OCI-LY1 (cell line): Measurements from ENCODE around the gene OTP.
"Not testable (repeated sequence)": the region's sequence is repeated elsewhere in the genome, so short reads cannot be mapped to it uniquely, and the experiment has no call there.

Experiments
- H2AFZ ChIP-seq: fragments of 200-600 bp; sonication (generic), shearing (Covaris generic); 2 replicates; pipeline ENCODE4 v1.6.0; 2014; ENCODE audit warnings: antibody characterized with exemption, mild to moderate bottlenecking, low read length
- H3F3A ChIP-seq: fragments of 200-600 bp; sonication (generic), shearing (Covaris generic); 2 replicates; pipeline ENCODE4 v1.6.0; 2014; ENCODE audit warnings: mild to moderate bottlenecking, antibody characterized with exemption, low read length, moderate library complexity; ENCODE audit not compliant: insufficient read depth
- H3K27ac ChIP-seq: fragments of 200-600 bp; sonication (generic); 2 replicates; pipeline ENCODE4 v1.5.1; 2014; ENCODE audit warnings: low read length, mixed run types, mild to moderate bottlenecking, low read depth; ENCODE audit not compliant: poor library complexity, severe bottlenecking
- H3K27me3 ChIP-seq: fragments of 200-600 bp; sonication (generic); 2 replicates; pipeline ENCODE4 v1.6.0; 2014; ENCODE audit warnings: antibody characterized with exemption, mild to moderate bottlenecking, low read length, moderate library complexity; ENCODE audit not compliant: insufficient read depth
- H3K36me3 ChIP-seq: fragments of 200-600 bp; sonication (generic); 2 replicates; pipeline ENCODE4 v1.6.1; 2014; ENCODE audit warnings: mild to moderate bottlenecking, antibody characterized with exemption, low read length, moderate library complexity, mixed read lengths; ENCODE audit not compliant: insufficient read depth
- H3K4me1 ChIP-seq: fragments of 200-600 bp; sonication (generic); 2 replicates; pipeline ENCODE4 v1.5.1; 2014; ENCODE audit warnings: mild to moderate bottlenecking, low read length, moderate library complexity; ENCODE audit not compliant: insufficient read depth, severe bottlenecking
- H3K4me2 ChIP-seq: fragments of 200-600 bp; sonication (generic), shearing (Covaris generic); 2 replicates; pipeline ENCODE4 v1.6.1; 2014; ENCODE audit warnings: low read length
- H3K4me3 ChIP-seq: fragments of 200-600 bp; sonication (generic); 2 replicates; pipeline ENCODE4 v1.5.1; 2014; ENCODE audit warnings: low read length, low read depth, mild to moderate bottlenecking, mixed read lengths; ENCODE audit not compliant: poor library complexity, severe bottlenecking
- H3K79me2 ChIP-seq: fragments of 200-600 bp; shearing (Covaris generic); 2 replicates; pipeline ENCODE4 v1.6.1; 2016; ENCODE audit warnings: mixed run types, low read length, mixed read lengths; ENCODE audit not compliant: insufficient read depth
- H3K9ac ChIP-seq: fragments of 200-600 bp; sonication (generic), shearing (Covaris generic); 2 replicates; pipeline ENCODE4 v1.6.1; 2014; ENCODE audit warnings: mild to moderate bottlenecking, low read length, mixed read lengths
- H3K9me2 ChIP-seq: fragments of 200-600 bp; sonication (generic), shearing (Covaris generic); 2 replicates; pipeline ENCODE4 v1.6.1; 2014; ENCODE audit warnings: low read depth, mild to moderate bottlenecking, low read length, mixed read lengths
- H3K9me3 ChIP-seq: fragments of 200-600 bp; shearing (Covaris generic); 2 replicates; pipeline ENCODE4 v1.6.1; 2014; ENCODE audit warnings: low read length, mixed read lengths
- H4K20me1 ChIP-seq: fragments of 200-600 bp; sonication (generic), shearing (Covaris generic); 2 replicates; pipeline ENCODE4 v1.6.0; 2016; ENCODE audit warnings: mild to moderate bottlenecking, low read length; ENCODE audit not compliant: insufficient read depth
- CTCF ChIP-seq: fragments of 200-600 bp; sonication (generic), shearing (Covaris generic); IDR thresholded peaks from 2 replicates; pipeline ENCODE4 v1.5.1; 2017; ENCODE audit warnings: mild to moderate bottlenecking, antibody characterized with exemption, low read length, moderate library complexity, mixed read lengths
- EZH2 ChIP-seq: fragments of 200-600 bp; sonication (generic), shearing (Covaris generic); IDR thresholded peaks from 2 replicates; pipeline ENCODE4 v1.8.0; 2017; ENCODE audit warnings: borderline replicate concordance, mixed run types, mild to moderate bottlenecking, antibody characterized with exemption, low read length, moderate library complexity, mixed read lengths

OTP gene

GRCh38 chr5:77599679-77600078 is 38.8 kb downstream of the OTP start:
- no peaks in the 10 kb centered on the region for H3K36me3 ChIP-seq
- H3K9me2 ChIP-seq, result no peaks in the 10 kb centered on the region
- H3F3A ChIP-seq, result no peaks in the 10 kb centered on the region
- no peak overlapping the region for H3K27ac ChIP-seq
- H3K4me1 ChIP-seq, result no peaks in the 10 kb centered on the region
- no peaks in the 10 kb centered on the region for H3K27me3 ChIP-seq
- H3K4me3 ChIP-seq, result no peak overlapping the region
- H3K9me3 ChIP-seq, result no peaks in the 10 kb centered on the region
- no peaks in the 10 kb centered on the region for H3K79me2 ChIP-seq
- no peaks in the 10 kb centered on the region for H4K20me1 ChIP-seq
- no peak for TF ChIP-seq EZH2
- no peak for TF ChIP-seq CTCF
- no peak overlapping the region for H2AFZ ChIP-seq
- H3K4me2 ChIP-seq, result no peak overlapping the region
- H3K9ac ChIP-seq, result no peak overlapping the region

GRCh38 chr5:77590347-77590746 is 48.2 kb downstream of the OTP start:
- no peaks in the 10 kb centered on the region for H3K36me3 ChIP-seq
- no peaks in the 10 kb centered on the region for H3K79me2 ChIP-seq
- no peaks in the 10 kb centered on the region for H3K4me1 ChIP-seq
- H3K27me3 ChIP-seq, result no peaks in the 10 kb centered on the region; the same call in 1 of the 2 replicates
- H3K27ac ChIP-seq, result no peak overlapping the region
- H3K4me3 ChIP-seq, result no peak overlapping the region
- no peak overlapping the region for H3K4me2 ChIP-seq
- no peak for TF ChIP-seq EZH2
- no peak for TF ChIP-seq CTCF
- no peaks in the 10 kb centered on the region for H3K9me3 ChIP-seq
- H3K9me2 ChIP-seq, result no peaks in the 10 kb centered on the region
- no peaks in the 10 kb centered on the region for H4K20me1 ChIP-seq
- H2AFZ ChIP-seq, result no peak overlapping the region
- H3F3A ChIP-seq, result no peaks in the 10 kb centered on the region
- H3K9ac ChIP-seq, result no peak overlapping the region

- Histone ChIP-seq H3K9me2 (no peaks in the 10 kb centered on the region), H3K4me2 (no peak overlapping the region), H3K4me3 (no peak overlapping the region), H3K27me3 (no peaks in the 10 kb centered on the region; the same call in 1 of the 2 replicates), H3K9ac (no peak overlapping the region), H3F3A (no peaks in the 10 kb centered on the region), H3K36me3 (no peaks in the 10 kb centered on the region), H3K79me2 (no peaks in the 10 kb centered on the region), H4K20me1 (no peaks in the 10 kb centered on the region), H3K27ac (no peak overlapping the region), H2AFZ (no peak overlapping the region), H3K9me3 (no peaks in the 10 kb centered on the region), H3K4me1 (no peaks in the 10 kb centered on the region)
- no peak for TF ChIP-seq EZH2
Measured at GRCh38 chr5:77588175-77588574, 50.3 kb downstream of the OTP start.

GRCh38 chr5:77586101-77586500 is 52.4 kb downstream of the OTP start:
- no peak overlapping the region for H3K4me2 ChIP-seq
- no peak for TF ChIP-seq EZH2
- no peak for TF ChIP-seq CTCF
- H3K36me3 ChIP-seq, result no peaks in the 10 kb centered on the region
- no peaks in the 10 kb centered on the region for H3K4me1 ChIP-seq
- no peak overlapping the region for H3K27ac ChIP-seq
- no peaks in the 10 kb centered on the region for H3K9me2 ChIP-seq
- no peak overlapping the region for H2AFZ ChIP-seq
- H3K9me3 ChIP-seq, result no peaks in the 10 kb centered on the region
- H3K79me2 ChIP-seq, result no peaks in the 10 kb centered on the region
- no peak overlapping the region for H3K9ac ChIP-seq
- H3F3A ChIP-seq, result no peaks in the 10 kb centered on the region
- no peak overlapping the region for H3K4me3 ChIP-seq
- no peaks in the 10 kb centered on the region for H4K20me1 ChIP-seq
- no peaks in the 10 kb centered on the region for H3K27me3 ChIP-seq

- not testable (repeated sequence) for H3K4me2 ChIP-seq, H3K9me2 ChIP-seq, H3K27ac ChIP-seq, H3F3A ChIP-seq, H3K4me1 ChIP-seq, H3K9ac ChIP-seq, H3K4me3 ChIP-seq, H3K79me2 ChIP-seq, H3K9me3 ChIP-seq, H2AFZ ChIP-seq, H4K20me1 ChIP-seq, H3K36me3 ChIP-seq, H3K27me3 ChIP-seq
Measured at GRCh38 chr5:77582143-77582542, 56.4 kb downstream of the OTP start.
